ENCODE data around the gene KIFAP3. TPM values are rescaled to one million over a fixed set of nuclear protein-coding genes. Genes with fewer than 3 reads are reported as not detected.

The KIFAP3 gene
- total RNA-seq, 1 experiment from 2014 or later, result 3.8 TPM

DNA sequence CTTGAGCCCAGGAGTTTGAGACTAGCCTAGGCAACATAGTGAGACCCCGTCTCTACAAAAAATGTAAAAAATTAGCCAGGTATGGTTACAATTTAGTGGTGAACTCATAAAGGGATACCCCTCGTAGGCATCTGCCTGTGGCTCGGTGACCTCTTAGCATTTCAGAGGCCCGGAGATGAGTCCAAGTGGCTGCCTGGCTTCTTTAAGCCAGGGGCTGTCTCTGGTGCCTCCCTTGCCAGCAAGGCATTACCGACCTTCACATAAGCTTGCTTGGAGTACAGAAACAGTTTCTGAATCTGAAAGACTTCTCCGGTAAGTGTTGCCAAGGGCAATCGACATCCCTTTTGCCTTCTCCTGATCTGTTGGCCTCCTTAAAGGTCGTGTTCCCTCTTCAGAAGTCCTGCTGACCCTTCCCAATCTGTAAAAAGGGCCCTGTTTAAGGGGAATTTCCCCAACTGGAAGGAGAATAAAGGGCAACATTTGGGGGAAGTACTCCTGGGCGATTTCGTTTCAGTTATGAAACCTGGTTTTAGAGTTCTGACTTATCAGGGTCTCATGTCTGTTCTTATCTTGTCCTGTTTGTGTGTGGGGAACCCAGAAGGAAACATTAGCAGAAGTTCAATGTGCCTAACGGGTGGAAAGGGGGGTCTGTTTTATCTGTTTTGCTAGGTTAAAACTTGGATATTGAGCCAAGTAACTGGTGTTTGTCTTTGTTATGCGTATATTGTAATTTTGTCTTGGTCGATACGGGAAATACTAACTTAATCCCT lies 32.9 kb downstream of the KIFAP3 start:
- TF ChIP-seq, protein P1, sequence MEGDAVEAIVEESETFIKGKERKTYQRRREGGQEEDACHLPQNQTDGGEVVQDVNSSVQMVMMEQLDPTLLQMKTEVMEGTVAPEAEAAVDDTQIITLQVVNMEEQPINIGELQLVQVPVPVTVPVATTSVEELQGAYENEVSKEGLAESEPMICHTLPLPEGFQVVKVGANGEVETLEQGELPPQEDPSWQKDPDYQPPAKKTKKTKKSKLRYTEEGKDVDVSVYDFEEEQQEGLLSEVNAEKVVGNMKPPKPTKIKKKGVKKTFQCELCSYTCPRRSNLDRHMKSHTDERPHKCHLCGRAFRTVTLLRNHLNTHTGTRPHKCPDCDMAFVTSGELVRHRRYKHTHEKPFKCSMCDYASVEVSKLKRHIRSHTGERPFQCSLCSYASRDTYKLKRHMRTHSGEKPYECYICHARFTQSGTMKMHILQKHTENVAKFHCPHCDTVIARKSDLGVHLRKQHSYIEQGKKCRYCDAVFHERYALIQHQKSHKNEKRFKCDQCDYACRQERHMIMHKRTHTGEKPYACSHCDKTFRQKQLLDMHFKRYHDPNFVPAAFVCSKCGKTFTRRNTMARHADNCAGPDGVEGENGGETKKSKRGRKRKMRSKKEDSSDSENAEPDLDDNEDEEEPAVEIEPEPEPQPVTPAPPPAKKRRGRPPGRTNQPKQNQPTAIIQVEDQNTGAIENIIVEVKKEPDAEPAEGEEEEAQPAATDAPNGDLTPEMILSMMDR (conservative IDR thresholded peaks at IDR 0.05), result no peak
- Mint-ChIP-seq H3K4me3 (no peak overlapping the region), H3K27me3 (ENCODE audit: low read depth) (no peaks in the 10 kb centered on the region)

More for the DNA sequence above, 32.9 kb downstream of the KIFAP3 start:
- no peaks in the 10 kb centered on the region for H3K27me3 ChIP-seq (ENCODE audit: insufficient read depth, low read length)
- Mint-ChIP-seq H3K27ac (no peak overlapping the region; a peak in 1 of 7 replicates), H3K9me3 (no peaks in the 10 kb centered on the region), H3K36me3 (ENCODE audit: insufficient read depth in 1 of 3, low read depth in 3 of 3) (no peaks in the 10 kb centered on the region), H3K4me1 (0 out of 4 replicates have a peak, but pooled peaks cover 0 to 3% of the 10 kb centered on the region in 2 experiments)
- no peak overlapping the region for H3K18ac ChIP-seq (ENCODE audit: insufficient read length, low read depth, low read length)
- no peaks in the 10 kb centered on the region for H3K4me1 ChIP-seq (ENCODE audit: insufficient read depth, low read length)
- WGBS (ENCODE audit: extremely low coverage, insufficient read length, low lambda C conversion rate), result no CpG with 5 or more reads among the region's 14 CpGs
- no peak overlapping the region for H2BK120ac ChIP-seq (ENCODE audit: low read depth, low read length, poor library complexity, severe bottlenecking)
- no peaks in the 10 kb centered on the region for H3K9me3 ChIP-seq (ENCODE audit: control insufficient read depth, low read depth, low read length)
- H4K20me1 ChIP-seq (ENCODE audit: control insufficient read depth, insufficient read depth, insufficient read length), result no peaks in the 10 kb centered on the region
- no peak overlapping the region for H3K27ac ChIP-seq (ENCODE audit: insufficient read length, low read depth, low read length)
- no peak overlapping the region for H2BK12ac ChIP-seq (ENCODE audit: insufficient read length, low read depth, low read length)
- H3K79me1 ChIP-seq (ENCODE audit: insufficient read depth, low read depth, low read length, poor library complexity, severe bottlenecking), result no peaks in the 10 kb centered on the region
- H2AK5ac ChIP-seq (ENCODE audit: insufficient read length, low read length), result no peak overlapping the region
- H2BK20ac ChIP-seq (ENCODE audit: low read depth, low read length, poor library complexity, severe bottlenecking), result no peak overlapping the region
- H3K79me2 ChIP-seq (ENCODE audit: insufficient read depth, low read length), result no peaks in the 10 kb centered on the region
- no peak overlapping the region for H3K14ac ChIP-seq (ENCODE audit: insufficient read depth, low read length)
- H3K23ac ChIP-seq (ENCODE audit: insufficient read length, low read depth, low read length), result no peak overlapping the region
- H3K4me2 ChIP-seq (ENCODE audit: insufficient read depth, insufficient read length, low read length), result no peak overlapping the region
- no peak overlapping the region for H4K91ac ChIP-seq (ENCODE audit: insufficient read length, low read depth, low read length)
- no peak overlapping the region for H2AFZ ChIP-seq (ENCODE audit: low read length)
- H4K5ac ChIP-seq (ENCODE audit: insufficient read length, low read depth, low read length), result no peak overlapping the region
- no peak for DNase-seq
- no peak overlapping the region for H3K4ac ChIP-seq (ENCODE audit: low read depth, low read length)
- no peak overlapping the region for H3K9ac ChIP-seq (ENCODE audit: extremely low read depth, insufficient read length, low read length)
- H3T11ph ChIP-seq (ENCODE audit: low read length), result no peak overlapping the region
- H3K23me2 ChIP-seq (ENCODE audit: insufficient read length, low read depth, low read length, poor library complexity, severe bottlenecking), result no peaks in the 10 kb centered on the region
- H3K56ac ChIP-seq (ENCODE audit: insufficient read length, low read depth, low read length), result no peak overlapping the region
- H2BK15ac ChIP-seq (ENCODE audit: low read depth, low read length), result no peak overlapping the region
- H2BK5ac ChIP-seq (ENCODE audit: insufficient read length, low read length), result no peak overlapping the region
- no peak overlapping the region for H4K8ac ChIP-seq (replicated peaks; ENCODE audit: insufficient read length, low read depth, low read length)

Measured in H9 (cell line).